ENCODE data around the gene PACSIN3.
A peak's percentile ranks its signal among the peaks of the same experiment; 100 is the strongest.
"Not testable (repeated sequence)": the region's sequence is repeated elsewhere in the genome, so short reads cannot be mapped to it uniquely, and the experiment has no call there.

Gene PACSIN3

GRCh38 chr11:47198161-47198560, 11.9 kb upstream of the PACSIN3 start:
- DNase-seq: not testable (repeated sequence)

GRCh38 chr11:47192111-47192510, 5.9 kb upstream of the PACSIN3 start:
- DNase-seq: no peak

GRCh38 chr11:47191137-47191536, 4.9 kb upstream of the PACSIN3 start:
- not testable (repeated sequence) for DNase-seq

- no peak for DNase-seq
Observed at GRCh38 chr11:47189100-47189834, 3.0 kb upstream of the PACSIN3 start.

- DNase-seq: no peak
Observed at GRCh38 chr11:47188259-47188658, 2.0 kb upstream of the PACSIN3 start.

- peak; percentile 35 for DNase-seq
Observed at GRCh38 chr11:47187723-47188122, 1.5 kb upstream of the PACSIN3 start.

- DNase-seq: peak; percentile 75
Observed at GRCh38 chr11:47186700-47187695, 764 bp upstream of the PACSIN3 start.

GRCh38 chr11:47185305-47186075, 744 bp downstream of the PACSIN3 start:
- peak; percentile 87 for DNase-seq

- peak; percentile 62 for DNase-seq
Observed at GRCh38 chr11:47184711-47185304, 1.4 kb downstream of the PACSIN3 start.

- no peak for DNase-seq
Observed at GRCh38 chr11:47183969-47184368, 2.3 kb downstream of the PACSIN3 start.

- no peak for DNase-seq
Observed at GRCh38 chr11:47183031-47183856, 3.0 kb downstream of the PACSIN3 start.

- DNase-seq: no peak
Observed at GRCh38 chr11:47182380-47182779, 3.9 kb downstream of the PACSIN3 start.

- DNase-seq: no peak
Observed at GRCh38 chr11:47181271-47181670, 5.0 kb downstream of the PACSIN3 start.

GRCh38 chr11:47180006-47180787, 6.0 kb downstream of the PACSIN3 start:
- no peak for DNase-seq

GRCh38 chr11:47179655-47179991, 6.6 kb downstream of the PACSIN3 start:
- no peak for DNase-seq

GRCh38 chr11:47178737-47179654, 7.2 kb downstream of the PACSIN3 start:
- no peak for DNase-seq

- DNase-seq: no peak
Observed at GRCh38 chr11:47178316-47178715, 7.9 kb downstream of the PACSIN3 start.

GRCh38 chr11:47177846-47178245, 8.4 kb downstream of the PACSIN3 start:
- no peak for DNase-seq

- no peak for DNase-seq
Observed at GRCh38 chr11:47177229-47177845, 8.9 kb downstream of the PACSIN3 start.
